ENCODE data around the gene FARP1. TPM values are rescaled to one million over a fixed set of nuclear protein-coding genes. Genes with fewer than 3 reads are reported as not detected.

The FARP1 gene
- total and polyA plus RNA-seq, 2 of the 13 experiments (the other 11 are each of a cell fraction or from before 2014, with no cell fraction given): 70.6 to 126 TPM

DNA sequence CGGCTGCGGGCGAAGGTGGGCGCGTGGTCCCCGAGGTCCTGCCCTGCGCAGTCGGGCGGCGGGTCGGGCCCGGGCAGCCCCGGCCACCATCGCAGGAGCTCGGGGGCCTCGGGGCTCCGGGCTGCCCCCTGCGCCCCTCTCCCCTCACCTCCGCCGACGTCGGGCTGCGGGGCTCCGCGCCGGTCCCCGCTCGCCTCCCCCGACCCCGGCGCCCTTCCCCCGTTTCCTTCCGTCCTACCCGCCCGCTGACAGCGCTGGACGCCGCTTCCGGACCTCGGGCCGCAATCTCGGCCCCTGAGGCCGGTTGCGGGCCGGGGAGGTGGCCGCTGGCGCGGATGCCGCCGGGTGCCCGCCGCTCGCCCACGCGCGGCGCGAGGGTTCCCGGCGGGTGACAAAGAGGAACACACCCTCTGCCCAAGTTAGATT lies 720 bp downstream of the FARP1 start (continued):
- TF ChIP-seq PHF8 (CRISPR knock-in tag; IDR thresholded peaks at IDR 0.05) (0 out of 2 replicates have a peak, but pooled peaks have one; percentile 32), HMG20B (CRISPR knock-in tag; conservative IDR thresholded peaks at IDR 0.05) (no peak), ZNF781 (CRISPR knock-in tag; IDR thresholded peaks at IDR 0.05; ENCODE audit: borderline replicate concordance, not compliant biosample characterization) (no peak), HHEX (CRISPR knock-in tag; IDR thresholded peaks at IDR 0.05) (no peak), POLR2A (IDR thresholded peaks at IDR 0.05; ENCODE audit: insufficient read depth in 1 of 2, low read depth in 2 of 2, low read length in 2 of 2) (peak in 1 of 2 experiments; percentile 7; a peak in 1 of 4 replicates), STAG1 (CRISPR knock-in tag; IDR thresholded peaks at IDR 0.05) (no peak), ATAD3A (CRISPR knock-in tag; IDR thresholded peaks at IDR 0.05) (no peak), ZMAT3 (CRISPR knock-in tag; conservative IDR thresholded peaks at IDR 0.05) (0 out of 2 replicates have a peak, but pooled peaks have one; percentile 8)
- TF ChIP-seq, protein P1, sequence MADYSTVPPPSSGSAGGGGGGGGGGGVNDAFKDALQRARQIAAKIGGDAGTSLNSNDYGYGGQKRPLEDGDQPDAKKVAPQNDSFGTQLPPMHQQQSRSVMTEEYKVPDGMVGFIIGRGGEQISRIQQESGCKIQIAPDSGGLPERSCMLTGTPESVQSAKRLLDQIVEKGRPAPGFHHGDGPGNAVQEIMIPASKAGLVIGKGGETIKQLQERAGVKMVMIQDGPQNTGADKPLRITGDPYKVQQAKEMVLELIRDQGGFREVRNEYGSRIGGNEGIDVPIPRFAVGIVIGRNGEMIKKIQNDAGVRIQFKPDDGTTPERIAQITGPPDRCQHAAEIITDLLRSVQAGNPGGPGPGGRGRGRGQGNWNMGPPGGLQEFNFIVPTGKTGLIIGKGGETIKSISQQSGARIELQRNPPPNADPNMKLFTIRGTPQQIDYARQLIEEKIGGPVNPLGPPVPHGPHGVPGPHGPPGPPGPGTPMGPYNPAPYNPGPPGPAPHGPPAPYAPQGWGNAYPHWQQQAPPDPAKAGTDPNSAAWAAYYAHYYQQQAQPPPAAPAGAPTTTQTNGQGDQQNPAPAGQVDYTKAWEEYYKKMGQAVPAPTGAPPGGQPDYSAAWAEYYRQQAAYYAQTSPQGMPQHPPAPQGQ (CRISPR knock-in tag; IDR thresholded peaks at IDR 0.05; ENCODE audit: borderline replicate concordance): no peak
- TF ChIP-seq, protein P2, sequence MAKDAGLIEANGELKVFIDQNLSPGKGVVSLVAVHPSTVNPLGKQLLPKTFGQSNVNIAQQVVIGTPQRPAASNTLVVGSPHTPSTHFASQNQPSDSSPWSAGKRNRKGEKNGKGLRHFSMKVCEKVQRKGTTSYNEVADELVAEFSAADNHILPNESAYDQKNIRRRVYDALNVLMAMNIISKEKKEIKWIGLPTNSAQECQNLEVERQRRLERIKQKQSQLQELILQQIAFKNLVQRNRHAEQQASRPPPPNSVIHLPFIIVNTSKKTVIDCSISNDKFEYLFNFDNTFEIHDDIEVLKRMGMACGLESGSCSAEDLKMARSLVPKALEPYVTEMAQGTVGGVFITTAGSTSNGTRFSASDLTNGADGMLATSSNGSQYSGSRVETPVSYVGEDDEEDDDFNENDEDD (CRISPR knock-in tag; IDR thresholded peaks at IDR 0.05; ENCODE audit: borderline replicate concordance): no peak
- TF ChIP-seq, protein P3, sequence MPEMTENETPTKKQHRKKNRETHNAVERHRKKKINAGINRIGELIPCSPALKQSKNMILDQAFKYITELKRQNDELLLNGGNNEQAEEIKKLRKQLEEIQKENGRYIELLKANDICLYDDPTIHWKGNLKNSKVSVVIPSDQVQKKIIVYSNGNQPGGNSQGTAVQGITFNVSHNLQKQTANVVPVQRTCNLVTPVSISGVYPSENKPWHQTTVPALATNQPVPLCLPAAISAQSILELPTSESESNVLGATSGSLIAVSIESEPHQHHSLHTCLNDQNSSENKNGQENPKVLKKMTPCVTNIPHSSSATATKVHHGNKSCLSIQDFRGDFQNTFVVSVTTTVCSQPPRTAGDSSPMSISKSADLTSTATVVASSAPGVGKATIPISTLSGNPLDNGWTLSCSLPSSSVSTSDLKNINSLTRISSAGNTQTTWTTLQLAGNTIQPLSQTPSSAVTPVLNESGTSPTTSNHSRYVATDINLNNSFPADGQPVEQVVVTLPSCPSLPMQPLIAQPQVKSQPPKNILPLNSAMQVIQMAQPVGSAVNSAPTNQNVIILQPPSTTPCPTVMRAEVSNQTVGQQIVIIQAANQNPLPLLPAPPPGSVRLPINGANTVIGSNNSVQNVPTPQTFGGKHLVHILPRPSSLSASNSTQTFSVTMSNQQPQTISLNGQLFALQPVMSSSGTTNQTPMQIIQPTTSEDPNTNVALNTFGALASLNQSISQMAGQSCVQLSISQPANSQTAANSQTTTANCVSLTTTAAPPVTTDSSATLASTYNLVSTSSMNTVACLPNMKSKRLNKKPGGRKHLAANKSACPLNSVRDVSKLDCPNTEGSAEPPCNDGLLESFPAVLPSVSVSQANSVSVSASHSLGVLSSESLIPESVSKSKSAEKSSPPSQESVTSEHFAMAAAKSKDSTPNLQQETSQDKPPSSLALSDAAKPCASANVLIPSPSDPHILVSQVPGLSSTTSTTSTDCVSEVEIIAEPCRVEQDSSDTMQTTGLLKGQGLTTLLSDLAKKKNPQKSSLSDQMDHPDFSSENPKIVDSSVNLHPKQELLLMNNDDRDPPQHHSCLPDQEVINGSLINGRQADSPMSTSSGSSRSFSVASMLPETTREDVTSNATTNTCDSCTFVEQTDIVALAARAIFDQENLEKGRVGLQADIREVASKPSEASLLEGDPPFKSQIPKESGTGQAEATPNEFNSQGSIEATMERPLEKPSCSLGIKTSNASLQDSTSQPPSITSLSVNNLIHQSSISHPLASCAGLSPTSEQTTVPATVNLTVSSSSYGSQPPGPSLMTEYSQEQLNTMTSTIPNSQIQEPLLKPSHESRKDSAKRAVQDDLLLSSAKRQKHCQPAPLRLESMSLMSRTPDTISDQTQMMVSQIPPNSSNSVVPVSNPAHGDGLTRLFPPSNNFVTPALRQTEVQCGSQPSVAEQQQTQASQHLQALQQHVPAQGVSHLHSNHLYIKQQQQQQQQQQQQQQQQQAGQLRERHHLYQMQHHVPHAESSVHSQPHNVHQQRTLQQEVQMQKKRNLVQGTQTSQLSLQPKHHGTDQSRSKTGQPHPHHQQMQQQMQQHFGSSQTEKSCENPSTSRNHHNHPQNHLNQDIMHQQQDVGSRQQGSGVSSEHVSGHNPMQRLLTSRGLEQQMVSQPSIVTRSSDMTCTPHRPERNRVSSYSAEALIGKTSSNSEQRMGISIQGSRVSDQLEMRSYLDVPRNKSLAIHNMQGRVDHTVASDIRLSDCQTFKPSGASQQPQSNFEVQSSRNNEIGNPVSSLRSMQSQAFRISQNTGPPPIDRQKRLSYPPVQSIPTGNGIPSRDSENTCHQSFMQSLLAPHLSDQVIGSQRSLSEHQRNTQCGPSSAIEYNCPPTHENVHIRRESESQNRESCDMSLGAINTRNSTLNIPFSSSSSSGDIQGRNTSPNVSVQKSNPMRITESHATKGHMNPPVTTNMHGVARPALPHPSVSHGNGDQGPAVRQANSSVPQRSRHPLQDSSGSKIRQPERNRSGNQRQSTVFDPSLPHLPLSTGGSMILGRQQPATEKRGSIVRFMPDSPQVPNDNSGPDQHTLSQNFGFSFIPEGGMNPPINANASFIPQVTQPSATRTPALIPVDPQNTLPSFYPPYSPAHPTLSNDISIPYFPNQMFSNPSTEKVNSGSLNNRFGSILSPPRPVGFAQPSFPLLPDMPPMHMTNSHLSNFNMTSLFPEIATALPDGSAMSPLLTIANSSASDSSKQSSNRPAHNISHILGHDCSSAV (CRISPR knock-in tag; IDR thresholded peaks at IDR 0.05; ENCODE audit: borderline replicate concordance): no peak

All from HepG2 (cell line).